OCI-LY1 (cell line): ENCODE results near the gene PTS.

Source experiments
- H2AFZ ChIP-seq: fragments of 200-600 bp; sonication (generic), shearing (Covaris generic); 2 replicates; pipeline ENCODE4 v1.6.0; 2014; ENCODE audit warnings: antibody characterized with exemption, mild to moderate bottlenecking, low read length
- H3F3A ChIP-seq: fragments of 200-600 bp; sonication (generic), shearing (Covaris generic); 2 replicates; pipeline ENCODE4 v1.6.0; 2014; ENCODE audit warnings: mild to moderate bottlenecking, antibody characterized with exemption, low read length, moderate library complexity; ENCODE audit not compliant: insufficient read depth
- H3K27ac ChIP-seq: fragments of 200-600 bp; sonication (generic); 2 replicates; pipeline ENCODE4 v1.5.1; 2014; ENCODE audit warnings: low read length, mixed run types, mild to moderate bottlenecking, low read depth; ENCODE audit not compliant: poor library complexity, severe bottlenecking
- H3K27me3 ChIP-seq: fragments of 200-600 bp; sonication (generic); 2 replicates; pipeline ENCODE4 v1.6.0; 2014; ENCODE audit warnings: antibody characterized with exemption, mild to moderate bottlenecking, low read length, moderate library complexity; ENCODE audit not compliant: insufficient read depth
- H3K36me3 ChIP-seq: fragments of 200-600 bp; sonication (generic); 2 replicates; pipeline ENCODE4 v1.6.1; 2014; ENCODE audit warnings: mild to moderate bottlenecking, antibody characterized with exemption, low read length, moderate library complexity, mixed read lengths; ENCODE audit not compliant: insufficient read depth
- H3K4me1 ChIP-seq: fragments of 200-600 bp; sonication (generic); 2 replicates; pipeline ENCODE4 v1.5.1; 2014; ENCODE audit warnings: mild to moderate bottlenecking, low read length, moderate library complexity; ENCODE audit not compliant: insufficient read depth, severe bottlenecking
- H3K4me2 ChIP-seq: fragments of 200-600 bp; sonication (generic), shearing (Covaris generic); 2 replicates; pipeline ENCODE4 v1.6.1; 2014; ENCODE audit warnings: low read length
- H3K4me3 ChIP-seq: fragments of 200-600 bp; sonication (generic); 2 replicates; pipeline ENCODE4 v1.5.1; 2014; ENCODE audit warnings: low read length, low read depth, mild to moderate bottlenecking, mixed read lengths; ENCODE audit not compliant: poor library complexity, severe bottlenecking
- H3K79me2 ChIP-seq: fragments of 200-600 bp; shearing (Covaris generic); 2 replicates; pipeline ENCODE4 v1.6.1; 2016; ENCODE audit warnings: mixed run types, low read length, mixed read lengths; ENCODE audit not compliant: insufficient read depth
- H3K9ac ChIP-seq: fragments of 200-600 bp; sonication (generic), shearing (Covaris generic); 2 replicates; pipeline ENCODE4 v1.6.1; 2014; ENCODE audit warnings: mild to moderate bottlenecking, low read length, mixed read lengths
- H3K9me2 ChIP-seq: fragments of 200-600 bp; sonication (generic), shearing (Covaris generic); 2 replicates; pipeline ENCODE4 v1.6.1; 2014; ENCODE audit warnings: low read depth, mild to moderate bottlenecking, low read length, mixed read lengths
- H3K9me3 ChIP-seq: fragments of 200-600 bp; shearing (Covaris generic); 2 replicates; pipeline ENCODE4 v1.6.1; 2014; ENCODE audit warnings: low read length, mixed read lengths
- H4K20me1 ChIP-seq: fragments of 200-600 bp; sonication (generic), shearing (Covaris generic); 2 replicates; pipeline ENCODE4 v1.6.0; 2016; ENCODE audit warnings: mild to moderate bottlenecking, low read length; ENCODE audit not compliant: insufficient read depth
- CTCF ChIP-seq: fragments of 200-600 bp; sonication (generic), shearing (Covaris generic); IDR thresholded peaks from 2 replicates; pipeline ENCODE4 v1.5.1; 2017; ENCODE audit warnings: mild to moderate bottlenecking, antibody characterized with exemption, low read length, moderate library complexity, mixed read lengths
- EZH2 ChIP-seq: fragments of 200-600 bp; sonication (generic), shearing (Covaris generic); IDR thresholded peaks from 2 replicates; pipeline ENCODE4 v1.8.0; 2017; ENCODE audit warnings: borderline replicate concordance, mixed run types, mild to moderate bottlenecking, antibody characterized with exemption, low read length, moderate library complexity, mixed read lengths

PTS gene

GRCh38 chr11:112273066-112273465 lies 46.8 kb downstream of the PTS start:
- no peak overlapping the region for H3K4me3 ChIP-seq
- H3K4me2 ChIP-seq, result no peak overlapping the region
- no peaks in the 10 kb centered on the region for H3K27me3 ChIP-seq
- H3F3A ChIP-seq, result no peaks in the 10 kb centered on the region
- H3K36me3 ChIP-seq, result no peaks in the 10 kb centered on the region
- no peaks in the 10 kb centered on the region for H3K79me2 ChIP-seq
- H3K9me2 ChIP-seq, result no peaks in the 10 kb centered on the region
- H4K20me1 ChIP-seq, result no peaks in the 10 kb centered on the region
- H3K27ac ChIP-seq, result no peak overlapping the region
- TF ChIP-seq CTCF (no peak), EZH2 (no peak)
- H3K4me1 ChIP-seq, result peaks cover 7% of the 10 kb centered on the region
- H3K9me3 ChIP-seq, result no peaks in the 10 kb centered on the region
- no peak overlapping the region for H3K9ac ChIP-seq
- no peak overlapping the region for H2AFZ ChIP-seq

- H3K79me2 ChIP-seq, result no peaks in the 10 kb centered on the region
- no peaks in the 10 kb centered on the region for H3K27me3 ChIP-seq
- no peak overlapping the region for H3K9ac ChIP-seq
- no peak overlapping the region for H3K27ac ChIP-seq
- TF ChIP-seq CTCF (no peak), EZH2 (no peak)
- H3K4me1 ChIP-seq, result peaks cover 7% of the 10 kb centered on the region
- no peaks in the 10 kb centered on the region for H3K9me3 ChIP-seq
- no peak overlapping the region for H3K4me3 ChIP-seq
- H3K36me3 ChIP-seq, result no peaks in the 10 kb centered on the region
- H3K9me2 ChIP-seq, result no peaks in the 10 kb centered on the region
- H4K20me1 ChIP-seq, result no peaks in the 10 kb centered on the region
- H2AFZ ChIP-seq, result no peak overlapping the region
- H3F3A ChIP-seq, result no peaks in the 10 kb centered on the region
- H3K4me2 ChIP-seq, result no peak overlapping the region
Observed at GRCh38 chr11:112274007-112274783, 48.0 kb downstream of the PTS start.

GRCh38 chr11:112277029-112277428 lies 50.8 kb downstream of the PTS start:
- Histone ChIP-seq H3K4me3 (no peak overlapping the region), H3F3A (no peaks in the 10 kb centered on the region), H3K9me2 (no peaks in the 10 kb centered on the region), H3K36me3 (no peaks in the 10 kb centered on the region), H3K9me3 (no peaks in the 10 kb centered on the region), H3K4me1 (peaks cover 5% of the 10 kb centered on the region), H3K9ac (no peak overlapping the region), H3K79me2 (no peaks in the 10 kb centered on the region), H3K27me3 (no peaks in the 10 kb centered on the region), H3K4me2 (no peak overlapping the region), H4K20me1 (no peaks in the 10 kb centered on the region), H2AFZ (no peak overlapping the region), H3K27ac (no peak overlapping the region)
- TF ChIP-seq EZH2 (no peak), CTCF (no peak)
